PFSK-1 (cell line): ENCODE data around the gene ABHD12.

Experiments
- POLR2AphosphoS5 ChIP-seq: IDR thresholded peaks from 2 replicates; pipeline ENCODE4 v1.6.1; 2012; ENCODE audit warnings: low read depth, mild to moderate bottlenecking, control low read depth, low read length, moderate library complexity
- SIN3A ChIP-seq: IDR thresholded peaks from 2 replicates; pipeline ENCODE4 v1.6.1; 2012; ENCODE audit warnings: mild to moderate bottlenecking, low read length, moderate library complexity, borderline replicate concordance; ENCODE audit not compliant: insufficient read depth
- TAF1 ChIP-seq: IDR thresholded peaks from 2 replicates; pipeline ENCODE4 v1.6.1; 2012; ENCODE audit warnings: low read length, control low read depth, borderline replicate concordance; ENCODE audit not compliant: insufficient read depth
- TF ChIP-seq, protein P1 (sequence below), 2 experiments: IDR thresholded peaks; 2 replicates each; pipeline versions ENCODE4 v1.6.1 to v1.8.0; 2011 to 2012; ENCODE audit warnings: low read depth in 2 of 2, low read length in 2 of 2, control low read depth in 1 of 2, inconsistent platforms in 1 of 2, mild to moderate bottlenecking in 1 of 2, moderate library complexity in 1 of 2; ENCODE audit not compliant: insufficient read depth in 1 of 2

DNA sequence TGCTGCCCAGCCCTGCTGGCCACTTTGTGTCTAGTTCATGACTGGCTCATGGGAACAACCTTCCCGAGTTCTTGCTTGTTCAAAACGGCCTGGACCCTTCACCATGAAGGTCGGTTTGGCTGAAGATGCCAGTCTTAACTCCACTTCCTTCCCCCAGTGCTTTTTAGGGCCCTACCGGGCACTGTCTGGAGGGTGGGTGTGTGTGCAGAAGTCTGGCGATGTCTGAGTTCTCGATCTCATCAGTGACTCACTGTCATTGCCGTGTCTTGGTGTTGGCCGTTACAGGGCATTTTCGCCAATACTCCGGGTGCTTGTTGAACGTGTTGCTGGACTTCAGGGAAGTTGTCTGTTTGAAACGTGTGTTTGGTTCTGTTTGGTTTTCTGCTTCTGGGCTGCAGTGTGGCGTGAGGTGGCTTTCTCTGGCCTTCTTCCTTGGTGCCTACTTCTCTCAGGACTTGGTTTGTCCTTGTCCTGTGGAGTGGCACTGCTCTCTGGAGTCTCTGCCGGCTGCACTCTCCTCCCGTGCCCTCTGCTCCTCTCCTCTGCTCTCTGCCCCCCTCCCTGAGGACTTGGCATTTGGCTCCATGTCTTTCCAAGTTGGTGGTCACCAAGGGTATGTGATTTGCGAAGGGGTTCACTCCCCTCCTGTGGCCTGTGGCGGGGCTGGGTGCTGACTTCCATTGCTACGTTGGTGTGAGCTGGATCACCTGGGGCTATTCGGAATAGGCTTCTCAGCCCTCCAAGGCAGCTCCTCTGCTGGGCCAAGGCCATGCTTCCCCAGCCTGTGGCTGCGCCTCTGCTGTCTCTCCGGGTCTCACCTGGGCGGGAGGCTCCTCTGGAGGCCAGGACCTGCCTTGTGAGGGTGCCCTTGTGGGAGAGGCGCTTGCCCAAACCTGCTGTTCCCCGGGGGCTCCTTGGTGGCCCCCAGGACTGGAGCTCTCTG, 104.5 kb downstream of the ABHD12 start:
- TF ChIP-seq SIN3A = no peak
- TF ChIP-seq, protein P1, sequence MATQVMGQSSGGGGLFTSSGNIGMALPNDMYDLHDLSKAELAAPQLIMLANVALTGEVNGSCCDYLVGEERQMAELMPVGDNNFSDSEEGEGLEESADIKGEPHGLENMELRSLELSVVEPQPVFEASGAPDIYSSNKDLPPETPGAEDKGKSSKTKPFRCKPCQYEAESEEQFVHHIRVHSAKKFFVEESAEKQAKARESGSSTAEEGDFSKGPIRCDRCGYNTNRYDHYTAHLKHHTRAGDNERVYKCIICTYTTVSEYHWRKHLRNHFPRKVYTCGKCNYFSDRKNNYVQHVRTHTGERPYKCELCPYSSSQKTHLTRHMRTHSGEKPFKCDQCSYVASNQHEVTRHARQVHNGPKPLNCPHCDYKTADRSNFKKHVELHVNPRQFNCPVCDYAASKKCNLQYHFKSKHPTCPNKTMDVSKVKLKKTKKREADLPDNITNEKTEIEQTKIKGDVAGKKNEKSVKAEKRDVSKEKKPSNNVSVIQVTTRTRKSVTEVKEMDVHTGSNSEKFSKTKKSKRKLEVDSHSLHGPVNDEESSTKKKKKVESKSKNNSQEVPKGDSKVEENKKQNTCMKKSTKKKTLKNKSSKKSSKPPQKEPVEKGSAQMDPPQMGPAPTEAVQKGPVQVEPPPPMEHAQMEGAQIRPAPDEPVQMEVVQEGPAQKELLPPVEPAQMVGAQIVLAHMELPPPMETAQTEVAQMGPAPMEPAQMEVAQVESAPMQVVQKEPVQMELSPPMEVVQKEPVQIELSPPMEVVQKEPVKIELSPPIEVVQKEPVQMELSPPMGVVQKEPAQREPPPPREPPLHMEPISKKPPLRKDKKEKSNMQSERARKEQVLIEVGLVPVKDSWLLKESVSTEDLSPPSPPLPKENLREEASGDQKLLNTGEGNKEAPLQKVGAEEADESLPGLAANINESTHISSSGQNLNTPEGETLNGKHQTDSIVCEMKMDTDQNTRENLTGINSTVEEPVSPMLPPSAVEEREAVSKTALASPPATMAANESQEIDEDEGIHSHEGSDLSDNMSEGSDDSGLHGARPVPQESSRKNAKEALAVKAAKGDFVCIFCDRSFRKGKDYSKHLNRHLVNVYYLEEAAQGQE (IDR thresholded peaks at IDR 0.05; ENCODE audit: insufficient read depth in 1 of 2, low read depth in 2 of 2, low read length in 2 of 2) = no peak
- no peak for TF ChIP-seq POLR2AphosphoS5
- TF ChIP-seq TAF1 = no peak
